NCI-H69 (cell line): ENCODE results near the gene LMX1B.
"Not testable (repeated sequence)": the region's sequence is repeated elsewhere in the genome, so short reads cannot be mapped to it uniquely, and the experiment has no call there.

Experiments used
- DNase-seq: peaks from one replicate; lab custom pipeline; 2025; lab: John Stamatoyannopoulos, UW

The LMX1B gene

DNA sequence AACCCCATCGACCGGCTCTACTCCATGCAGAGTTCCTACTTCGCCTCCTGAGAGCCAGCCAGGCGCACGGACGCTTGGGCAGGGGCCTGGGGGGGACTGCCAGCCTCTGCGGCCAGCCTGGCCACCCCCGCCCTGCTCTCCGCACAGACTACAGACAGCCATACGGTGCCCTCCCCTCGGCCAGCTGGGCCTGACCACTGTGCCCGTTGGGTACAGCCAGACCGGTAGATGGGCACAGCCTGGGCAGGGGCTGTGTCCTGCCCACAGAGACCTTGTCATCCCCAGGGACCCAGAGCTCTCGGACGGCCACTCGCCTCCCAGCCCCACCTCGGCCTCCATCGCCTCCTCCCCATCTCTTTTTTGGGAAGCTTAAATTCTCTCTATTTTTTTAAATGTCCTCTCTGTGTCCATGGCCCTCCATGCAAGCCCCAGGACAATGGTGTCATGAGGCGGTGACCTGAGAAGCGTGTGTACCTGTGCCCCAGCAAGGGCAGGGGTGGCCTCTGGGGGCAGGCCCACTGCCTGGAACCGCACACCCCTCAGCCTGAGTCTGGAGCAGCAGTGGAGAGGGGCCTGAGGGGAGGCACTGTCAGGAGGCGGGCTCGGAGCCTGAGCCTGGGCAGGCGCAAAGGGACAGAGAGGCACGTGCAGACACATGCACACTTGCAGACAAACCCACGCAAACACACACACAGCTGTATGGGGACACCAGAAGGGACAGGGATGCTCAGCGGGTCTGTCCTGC, 82.8 kb downstream of the LMX1B start:
- DNase-seq: no peak

GRCh38 chr9:126697330-126697729, 83.6 kb downstream of the LMX1B start:
- no peak for DNase-seq

GRCh38 chr9:126698251-126698650, 84.5 kb downstream of the LMX1B start:
- DNase-seq: no peak

GRCh38 chr9:126698756-126699155, 85.0 kb downstream of the LMX1B start:
- no peak for DNase-seq

DNA sequence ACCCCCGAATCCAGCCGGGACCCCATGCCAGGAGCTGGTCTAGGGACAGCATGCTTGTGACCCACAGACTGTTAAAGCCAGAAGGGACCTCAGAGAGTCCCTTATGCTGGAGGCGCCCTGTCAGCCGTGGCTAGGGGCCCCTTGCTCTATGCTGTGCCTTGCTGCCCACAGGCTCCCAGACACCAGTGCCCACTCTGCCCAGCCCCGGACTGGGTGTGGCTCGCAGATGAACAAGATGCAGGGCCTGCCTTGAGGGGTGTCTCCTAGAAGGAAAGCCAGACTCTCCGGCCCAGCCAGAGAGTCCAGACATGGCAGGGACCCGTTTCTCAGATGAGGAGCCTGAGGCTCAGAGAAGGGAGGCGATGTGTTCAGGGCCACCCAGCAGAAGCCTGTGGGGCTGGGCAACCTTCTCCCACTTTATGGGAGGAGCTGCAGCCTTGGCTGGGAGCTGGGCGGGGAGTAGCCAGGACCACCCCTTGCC, 85.7 kb downstream of the LMX1B start:
- DNase-seq: no peak

- no peak for DNase-seq
These were observed 86.6 kb downstream of the LMX1B start for GRCh38 chr9:126700296-126700695.

DNA sequence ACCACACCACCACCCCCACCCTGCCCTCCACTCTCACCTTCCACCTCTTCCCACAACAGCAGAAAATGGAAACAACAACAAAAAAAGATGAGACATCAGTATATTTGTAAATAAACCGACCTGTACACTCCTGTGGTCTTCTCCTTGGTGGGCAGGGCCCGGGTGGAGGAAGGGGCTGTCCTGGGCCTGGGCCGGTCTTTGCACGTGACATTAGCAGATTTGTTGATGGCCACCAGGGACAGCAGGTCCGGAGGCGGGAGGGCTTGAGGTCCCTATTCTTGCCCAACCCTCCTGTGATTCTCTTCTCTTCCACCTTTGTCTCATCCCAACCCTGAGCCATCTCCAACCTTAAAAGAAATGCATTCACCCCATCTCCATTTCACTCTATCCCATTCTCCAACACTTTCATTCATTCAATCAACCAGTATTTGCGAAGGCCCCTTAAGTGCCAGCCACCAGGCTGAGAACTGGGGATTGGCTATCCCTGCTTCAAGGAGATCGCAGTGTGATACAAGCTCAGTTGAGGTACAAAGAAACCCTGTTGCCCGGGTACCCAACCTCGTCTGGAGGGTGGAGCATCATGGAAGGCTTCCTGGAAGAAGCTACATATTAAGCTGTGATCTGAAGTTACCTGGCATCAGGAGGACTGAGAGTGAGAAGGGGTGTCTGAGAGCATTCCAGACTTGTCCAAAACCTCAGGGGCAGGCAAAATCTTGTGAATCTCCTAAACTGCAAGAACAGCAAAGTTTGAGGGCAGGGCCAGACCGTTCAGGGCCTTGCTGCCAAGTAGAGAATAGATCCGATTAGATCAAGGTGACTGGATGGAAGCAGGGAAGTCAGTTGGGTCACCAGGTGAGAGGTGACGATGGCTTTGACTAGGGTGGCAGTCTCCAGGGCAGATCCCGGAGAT, 87.4 kb downstream of the LMX1B start:
- DNase-seq: no peak

DNA sequence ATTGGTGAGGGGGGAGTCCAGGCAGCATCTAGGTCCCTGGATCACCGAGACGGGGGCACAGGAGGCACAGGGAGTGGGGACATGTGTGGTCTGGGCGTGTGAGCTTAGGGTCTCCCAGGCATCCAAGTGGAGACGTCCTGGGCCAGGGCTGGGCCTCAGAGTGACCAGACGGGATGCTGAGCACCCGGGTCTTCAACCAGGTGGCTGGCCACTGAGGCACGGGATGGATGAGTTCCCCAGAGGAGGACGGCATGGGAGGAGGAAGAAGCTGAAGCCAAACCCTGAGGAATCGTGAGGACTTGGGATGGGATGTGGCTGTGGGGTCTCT, 88.0 kb downstream of the LMX1B start:
- no peak for DNase-seq

DNA sequence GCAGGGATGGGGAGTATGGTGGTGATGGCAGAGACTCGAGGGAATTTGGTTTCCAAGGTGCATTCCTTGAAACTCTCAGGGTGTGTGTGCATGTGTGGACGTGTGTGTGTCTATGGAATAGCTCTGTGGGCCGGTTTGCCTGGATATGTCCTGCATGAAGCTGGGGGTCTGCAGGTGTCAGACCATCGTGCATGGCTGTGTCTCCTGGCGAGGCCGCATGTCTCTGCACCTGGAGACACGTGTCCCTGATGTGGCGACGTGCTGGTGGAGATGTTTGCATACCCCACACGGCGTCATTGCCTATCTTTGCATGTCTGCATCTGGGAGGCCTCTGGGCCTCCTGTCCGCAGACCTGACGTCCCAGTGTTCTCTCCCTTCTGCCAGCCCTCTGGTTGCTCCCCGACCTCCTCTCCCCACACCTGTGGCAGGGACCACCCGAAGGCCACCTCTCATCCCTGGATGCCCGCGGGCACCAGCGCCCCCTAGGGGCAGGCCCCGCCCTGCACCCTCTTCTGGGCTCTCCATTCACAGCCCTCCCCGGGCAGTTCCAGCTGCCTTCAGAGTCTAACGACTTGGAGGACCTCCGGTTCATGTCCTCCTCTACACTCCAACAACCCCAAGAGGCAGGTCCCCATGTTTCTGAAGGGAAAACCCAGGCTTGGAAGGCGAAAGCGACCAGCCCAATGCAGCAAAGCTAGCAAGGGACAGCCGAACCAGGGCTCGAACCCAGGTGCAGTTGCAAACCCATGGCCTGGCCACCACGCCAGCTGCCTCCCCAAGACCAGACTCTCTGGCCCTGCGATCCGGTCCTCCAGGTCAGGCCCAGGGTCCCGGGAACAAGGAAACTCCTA, 88.6 kb downstream of the LMX1B start:
- no peak for DNase-seq

DNA sequence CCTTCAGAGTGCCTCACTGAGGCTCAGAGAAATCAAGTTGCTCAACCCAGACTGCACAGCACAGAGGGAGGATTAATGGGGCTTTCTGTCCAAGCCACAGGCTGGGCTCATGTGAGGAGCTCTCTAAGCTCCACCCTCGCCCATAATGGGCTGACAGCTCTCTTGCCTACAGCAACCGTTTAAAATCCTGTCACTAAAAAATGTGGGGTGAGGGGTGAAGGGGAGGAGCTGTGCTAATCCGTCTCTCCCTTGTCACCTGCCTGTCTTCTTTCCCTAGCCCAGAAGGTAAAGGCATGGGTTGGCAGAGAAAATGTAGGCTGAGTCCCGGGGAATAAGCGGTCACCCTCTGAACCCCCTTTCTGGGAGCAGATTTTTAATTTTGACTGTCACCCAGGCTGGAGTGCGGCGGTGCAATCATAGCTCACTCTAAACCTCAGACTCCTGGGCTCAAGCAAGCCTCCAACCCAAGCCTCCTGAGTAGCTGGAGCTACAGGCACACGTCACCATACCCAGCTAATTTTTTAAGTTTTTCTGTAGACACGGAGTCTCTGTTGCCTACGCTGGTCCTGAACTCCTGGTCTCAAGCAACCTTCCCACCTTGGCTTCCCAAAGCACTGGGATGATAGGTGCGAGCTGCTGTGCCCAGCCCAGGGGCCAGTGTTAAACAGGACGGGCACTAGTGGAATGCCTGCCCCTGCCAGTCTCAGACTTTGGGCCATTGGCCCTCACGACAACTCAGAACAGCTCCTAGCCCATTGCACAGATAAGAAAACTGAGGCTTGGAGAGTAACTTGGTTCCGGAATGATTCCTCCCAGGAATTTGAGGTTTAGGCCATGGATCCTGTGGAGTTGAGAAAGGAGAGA, 89.5 kb downstream of the LMX1B start:
- DNase-seq: no peak

GRCh38 chr9:126703866-126704156, 90.1 kb downstream of the LMX1B start:
- no peak for DNase-seq

DNA sequence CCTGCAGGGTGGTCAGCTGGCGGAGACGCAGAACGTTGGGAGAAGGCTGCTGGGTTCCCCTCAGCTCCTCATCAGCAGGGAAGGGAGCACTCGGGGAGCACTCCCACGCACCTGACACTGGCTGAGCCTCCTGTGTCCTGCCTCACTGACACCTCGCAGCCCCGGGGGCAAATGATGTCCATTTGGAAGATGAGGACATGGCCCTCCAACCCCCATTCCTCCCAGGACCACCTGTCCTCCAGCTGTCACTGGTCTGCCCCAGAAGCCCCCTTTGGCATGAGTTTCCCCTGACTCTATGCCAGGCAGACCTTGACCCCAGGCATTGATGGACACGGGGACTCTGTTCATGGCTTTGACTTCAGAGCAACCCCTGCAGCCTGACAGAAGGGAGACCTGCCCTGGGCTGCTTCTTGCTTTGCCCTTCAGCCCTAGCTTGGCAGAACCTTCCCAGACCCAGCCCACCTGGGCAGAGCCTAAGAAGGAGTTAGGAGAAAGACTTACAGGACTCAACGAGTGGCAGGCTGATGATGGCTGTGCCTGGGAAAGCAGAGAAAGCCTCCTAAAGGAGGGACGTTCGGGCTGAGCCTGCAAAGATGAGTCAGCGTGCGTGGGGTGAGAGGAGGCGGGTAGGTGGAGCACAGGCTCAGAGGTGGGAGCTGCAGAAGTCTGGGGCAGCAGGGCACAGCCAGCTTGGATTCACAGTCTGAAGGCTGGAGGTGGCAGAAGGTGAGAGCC, 90.6 kb downstream of the LMX1B start:
- peak; percentile 26 for DNase-seq

DNA sequence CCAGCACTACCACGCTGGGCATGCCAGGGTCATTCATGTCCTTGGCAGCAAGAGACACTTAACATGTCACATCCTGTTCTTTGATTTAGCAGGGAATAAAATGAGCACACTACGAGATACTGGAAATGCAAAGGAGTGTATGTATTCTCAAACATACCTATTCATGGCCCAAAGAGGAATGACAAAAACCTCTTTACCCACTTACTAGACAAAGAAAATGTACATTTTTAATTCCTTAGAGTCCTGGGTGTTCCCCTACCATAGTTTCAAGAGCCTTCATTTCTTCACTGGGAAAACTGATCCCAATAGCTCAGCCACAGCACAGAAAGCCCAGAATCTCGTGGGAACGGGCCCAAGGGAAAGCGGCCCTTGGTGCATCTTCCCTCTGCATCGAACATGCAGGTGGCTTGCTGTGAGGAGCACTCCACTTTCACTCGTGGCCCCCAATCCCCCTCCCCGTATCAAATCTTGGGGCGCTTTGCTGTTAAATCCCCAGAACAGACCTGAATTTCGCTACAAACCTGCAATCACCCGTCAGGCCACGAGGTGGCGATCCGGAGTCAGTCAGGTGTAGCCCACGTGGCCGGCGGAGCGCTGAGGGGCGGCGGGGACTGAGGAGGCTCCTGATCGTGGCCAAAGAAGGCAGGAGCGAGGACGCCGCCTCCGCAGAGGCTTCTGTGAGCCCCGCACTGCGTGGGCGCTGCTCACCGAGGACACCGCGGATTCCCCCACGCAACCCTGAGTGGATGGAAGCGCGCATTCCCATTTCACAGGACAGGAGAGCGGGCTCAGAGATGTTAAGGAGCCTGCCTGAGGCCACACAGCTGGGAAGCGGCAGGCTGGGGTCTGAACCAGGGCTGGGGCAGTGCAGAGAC, 91.4 kb downstream of the LMX1B start:
- DNase-seq: peak; percentile 80

DNA sequence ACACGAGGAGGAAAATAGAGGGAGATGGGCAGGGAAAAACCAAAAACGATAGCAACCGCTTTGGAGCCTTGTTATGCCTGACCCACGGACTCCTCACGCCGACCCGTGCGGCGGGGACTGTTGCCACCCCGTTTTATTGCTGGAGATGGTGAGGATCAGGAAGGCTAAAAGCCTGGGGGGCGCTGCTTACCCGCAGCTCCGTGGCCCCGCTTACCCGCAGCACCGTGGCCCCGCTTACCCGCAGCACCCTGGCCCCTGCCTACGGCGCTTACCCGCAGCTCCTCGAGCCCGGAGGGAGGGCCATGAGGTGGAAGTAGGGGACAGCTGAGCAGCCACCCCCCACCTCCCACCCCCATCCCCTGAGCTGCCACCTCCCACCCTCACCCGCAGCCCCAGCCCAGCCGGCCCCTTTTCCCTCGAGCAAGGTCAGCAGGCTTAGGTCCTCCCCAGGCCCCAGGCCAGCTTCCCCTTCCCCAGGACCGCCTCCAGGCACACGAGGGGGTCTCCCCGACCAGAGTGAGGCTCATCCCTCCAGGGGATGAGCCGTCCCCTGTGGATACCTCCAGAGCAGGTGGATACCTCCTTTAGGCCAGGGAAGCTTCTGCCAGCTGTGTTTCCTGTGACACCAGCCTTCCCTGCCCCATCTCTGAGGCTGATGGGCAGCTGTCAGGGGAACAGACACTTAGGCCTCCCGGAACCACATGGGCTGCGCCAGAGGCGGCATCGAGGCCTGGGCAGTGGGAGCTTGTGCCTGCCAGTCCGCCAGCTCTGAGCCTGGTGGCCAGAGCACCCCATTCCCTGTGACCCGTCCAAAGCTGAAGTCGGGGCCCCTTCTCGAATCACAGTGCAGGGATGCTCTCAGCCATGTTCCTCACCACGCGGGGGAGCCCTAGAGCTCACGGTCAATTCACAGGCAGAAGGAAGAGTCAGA, 92.3 kb downstream of the LMX1B start:
- DNase-seq: peak; percentile 48

DNA sequence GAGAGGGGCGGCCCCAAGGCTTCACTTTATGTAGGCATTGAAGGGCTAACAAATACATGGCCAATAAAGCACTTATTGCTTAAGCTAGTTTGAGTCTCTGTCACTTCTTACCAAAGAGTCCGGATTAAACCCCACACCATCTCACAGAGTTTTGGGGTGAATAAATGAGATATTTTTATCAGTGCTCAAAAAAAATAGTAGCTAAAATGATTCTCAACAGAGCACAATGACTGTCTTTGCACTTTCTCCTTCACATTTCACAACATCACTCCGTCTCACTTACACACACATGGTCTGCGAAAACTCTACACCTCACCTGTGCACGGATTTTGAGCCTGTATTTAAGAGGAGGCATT, 92.9 kb downstream of the LMX1B start:
- DNase-seq: no peak

GRCh38 chr9:126707083-126707482, 93.4 kb downstream of the LMX1B start:
- no peak for DNase-seq

DNA sequence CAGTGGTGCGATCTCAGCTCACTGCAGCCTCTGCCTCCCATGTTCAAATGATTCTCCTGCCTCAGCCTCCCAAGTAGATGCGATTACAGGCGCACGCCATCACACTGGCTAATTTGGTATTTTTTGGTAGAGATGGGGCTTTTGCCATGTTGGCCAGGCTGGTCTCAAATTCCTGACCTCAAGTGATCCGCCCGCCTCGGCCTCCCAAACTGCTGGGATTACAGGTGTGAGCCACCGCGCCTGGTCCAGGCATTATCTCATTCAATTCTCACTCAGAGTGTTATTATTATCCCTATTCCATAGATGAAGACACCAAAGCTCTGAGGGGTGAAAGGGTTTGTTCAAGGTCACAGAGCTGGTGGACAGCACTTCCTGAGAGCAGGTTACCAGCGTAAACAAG, 94.0 kb downstream of the LMX1B start:
- DNase-seq: not testable (repeated sequence)

GRCh38 chr9:126708178-126708577, 94.5 kb downstream of the LMX1B start:
- no peak for DNase-seq

- no peak for DNase-seq
These were observed 95.5 kb downstream of the LMX1B start for GRCh38 chr9:126709241-126709640.
